DOHH2 (cell line): ENCODE results near the gene SHROOM3.

Source experiments
- CTCF ChIP-seq: fragments of 200-600 bp; sonication (generic); IDR thresholded peaks from one replicate; pipeline ENCODE4 v1.5.1; 2014; ENCODE audit warnings: antibody characterized with exemption, mild to moderate bottlenecking, low read depth, low read length; ENCODE audit not compliant: poor library complexity, severe bottlenecking
- EZH2phosphoT487 ChIP-seq: fragments of 200-600 bp; sonication (generic); IDR thresholded peaks from 2 replicates; pipeline ENCODE4 v1.6.1; 2017; ENCODE audit warnings: borderline replicate concordance, mild to moderate bottlenecking, antibody characterized with exemption, low read length, moderate library complexity, mixed read lengths

- TF ChIP-seq CTCF (no peak), EZH2phosphoT487 (no peak)
Measured at GRCh38 chr4:76407440-76408119, 27.4 kb upstream of the SHROOM3 start.
